ES-I3 (cell line): Measurements from ENCODE around the gene SHISA5.
"Not testable (repeated sequence)": the region's sequence is repeated elsewhere in the genome, so short reads cannot be mapped to it uniquely, and the experiment has no call there.

Experiments used
- H3K36me3 ChIP-seq: 2 replicates; pipeline ENCODE4 v1.6.1; 2013; ENCODE audit warnings: mild to moderate bottlenecking, low read length, control low read depth, moderate library complexity; ENCODE audit not compliant: insufficient read depth
- H3K4me1 ChIP-seq: 2 replicates; pipeline ENCODE4 v1.6.1; 2013; ENCODE audit warnings: mild to moderate bottlenecking, control low read depth, low read length; ENCODE audit not compliant: insufficient read depth
- H3K9ac ChIP-seq: 2 replicates; pipeline ENCODE4 v1.6.1; 2013; ENCODE audit warnings: low read depth, mild to moderate bottlenecking, low read length, moderate library complexity
- H3K9me3 ChIP-seq: 2 replicates; pipeline ENCODE4 v1.6.1; 2013; ENCODE audit warnings: mild to moderate bottlenecking, low read length, moderate library complexity; ENCODE audit not compliant: control insufficient read depth, insufficient read depth

The SHISA5 gene

GRCh38 chr3:48504051-48504946 is at the start of gene SHISA5:
Gene SHISA5, minus strand, starts transcription at chr3:48504174. Its CDS starts 80 bp downstream, at chr3:48504094.
- Histone ChIP-seq H3K4me1 (peaks cover 20% of the 10 kb centered on the region), H3K36me3 (peaks cover 2% of the 10 kb centered on the region; the same call in 1 of the 2 replicates), H3K9me3 (no peaks in the 10 kb centered on the region), H3K9ac (peak within 1 kb of the TSS; percentile 70)

- no peaks in the 10 kb centered on the region for H3K36me3 ChIP-seq
- H3K9ac ChIP-seq, result no peak overlapping the region
- no peaks in the 10 kb centered on the region for H3K9me3 ChIP-seq
- peaks cover 8% of the 10 kb centered on the region; the same call in 1 of the 2 replicates for H3K4me1 ChIP-seq
Measured at GRCh38 chr3:48553361-48553760, 49.4 kb upstream of the SHISA5 start.

GRCh38 chr3:48552111-48552951 is 48.4 kb upstream of the SHISA5 start:
- H3K9me3 ChIP-seq, result no peaks in the 10 kb centered on the region
- H3K9ac ChIP-seq, result no peak overlapping the region
- H3K4me1 ChIP-seq, result peaks cover 7% of the 10 kb centered on the region; the same call in 1 of the 2 replicates
- H3K36me3 ChIP-seq, result no peaks in the 10 kb centered on the region

- H3K9me3 ChIP-seq, H3K4me1 ChIP-seq, H3K9ac ChIP-seq, H3K36me3 ChIP-seq: not testable (repeated sequence)
Measured at GRCh38 chr3:48551651-48552050, 47.7 kb upstream of the SHISA5 start.

GRCh38 chr3:48548729-48549705 is 45.0 kb upstream of the SHISA5 start:
- H3K36me3 ChIP-seq, result no peaks in the 10 kb centered on the region
- no peak overlapping the region for H3K9ac ChIP-seq
- H3K4me1 ChIP-seq, result no peaks in the 10 kb centered on the region
- no peaks in the 10 kb centered on the region for H3K9me3 ChIP-seq

GRCh38 chr3:48548126-48548525 is 44.2 kb upstream of the SHISA5 start:
- H3K36me3 ChIP-seq, result no peaks in the 10 kb centered on the region
- no peaks in the 10 kb centered on the region for H3K9me3 ChIP-seq
- H3K9ac ChIP-seq, result no peak overlapping the region
- no peaks in the 10 kb centered on the region for H3K4me1 ChIP-seq

- no peaks in the 10 kb centered on the region for H3K9me3 ChIP-seq
- H3K9ac ChIP-seq, result no peak overlapping the region
- no peaks in the 10 kb centered on the region; the same call in 1 of the 2 replicates for H3K36me3 ChIP-seq
- no peaks in the 10 kb centered on the region for H3K4me1 ChIP-seq
Measured at GRCh38 chr3:48546203-48546829, 42.3 kb upstream of the SHISA5 start.

- Histone ChIP-seq H3K36me3 (no peaks in the 10 kb centered on the region; the same call in 1 of the 2 replicates), H3K9ac (no peak overlapping the region), H3K4me1 (no peaks in the 10 kb centered on the region), H3K9me3 (no peaks in the 10 kb centered on the region)
Measured at GRCh38 chr3:48544141-48544540, 40.2 kb upstream of the SHISA5 start.

GRCh38 chr3:48543271-48543866 is 39.4 kb upstream of the SHISA5 start:
- Histone ChIP-seq H3K9me3 (no peaks in the 10 kb centered on the region), H3K36me3 (no peaks in the 10 kb centered on the region; the same call in 1 of the 2 replicates), H3K4me1 (no peaks in the 10 kb centered on the region), H3K9ac (no peak overlapping the region)

GRCh38 chr3:48538451-48538850 is 34.5 kb upstream of the SHISA5 start:
- Histone ChIP-seq H3K9ac (no peak overlapping the region), H3K4me1 (no peaks in the 10 kb centered on the region), H3K36me3 (no peaks in the 10 kb centered on the region; the same call in 1 of the 2 replicates), H3K9me3 (no peaks in the 10 kb centered on the region)

GRCh38 chr3:48536785-48537184 is 32.8 kb upstream of the SHISA5 start:
- no peaks in the 10 kb centered on the region for H3K9me3 ChIP-seq
- H3K36me3 ChIP-seq, result no peaks in the 10 kb centered on the region; the same call in 1 of the 2 replicates

GRCh38 chr3:48536116-48536515 is 32.1 kb upstream of the SHISA5 start:
- H3K36me3 ChIP-seq, result no peaks in the 10 kb centered on the region; the same call in 1 of the 2 replicates
- H3K9ac ChIP-seq, result no peak overlapping the region
- no peaks in the 10 kb centered on the region for H3K4me1 ChIP-seq
- H3K9me3 ChIP-seq, result no peaks in the 10 kb centered on the region

More at GRCh38 chr3:48536785-48537184, 32.8 kb upstream of the SHISA5 start:
- H3K4me1 ChIP-seq, result no peaks in the 10 kb centered on the region
- no peak overlapping the region for H3K9ac ChIP-seq

GRCh38 chr3:48535578-48535977 is 31.6 kb upstream of the SHISA5 start:
- H3K9me3 ChIP-seq, result no peaks in the 10 kb centered on the region
- H3K36me3 ChIP-seq, result no peaks in the 10 kb centered on the region; the same call in 1 of the 2 replicates
- H3K9ac ChIP-seq, result no peak overlapping the region
- no peaks in the 10 kb centered on the region for H3K4me1 ChIP-seq
